Germinal center (tissue), 1 donor: ENCODE results near the gene PNLDC1.
"Not testable (repeated sequence)": the region's sequence is repeated elsewhere in the genome, so short reads cannot be mapped to it uniquely, and the experiment has no call there.

Source experiments
- DNase-seq: peaks from one replicate; pipeline ENCODE4 v3.0.0; 2012; ENCODE audit warnings: mixed read lengths, low spot score

The PNLDC1 gene

GRCh38 chr6:159821122-159821521 is 21.0 kb downstream of the PNLDC1 start:
- no peak for DNase-seq

DNA sequence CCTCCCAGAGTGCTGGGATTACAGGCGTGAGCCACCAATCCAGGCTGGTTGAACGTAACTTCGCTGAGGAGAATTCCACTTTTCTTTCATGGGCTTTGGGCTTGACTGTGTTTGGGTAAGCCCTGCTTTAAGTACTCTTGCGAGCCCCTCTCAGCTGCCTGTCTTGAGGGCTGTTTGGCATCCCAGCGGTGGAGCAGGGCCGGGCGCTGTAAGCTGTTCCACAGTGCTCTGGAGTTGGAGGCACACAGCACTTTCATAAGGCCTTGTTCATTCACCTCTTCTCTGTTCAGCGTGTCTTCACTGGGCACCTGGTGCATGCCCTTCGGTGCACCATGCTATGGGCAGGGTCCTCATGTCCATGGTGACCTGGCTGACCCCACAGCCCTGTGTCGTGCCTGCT is 21.6 kb downstream of the PNLDC1 start:
- DNase-seq = no peak

GRCh38 chr6:159823953-159824352 is 23.9 kb downstream of the PNLDC1 start:
- no peak for DNase-seq

DNA sequence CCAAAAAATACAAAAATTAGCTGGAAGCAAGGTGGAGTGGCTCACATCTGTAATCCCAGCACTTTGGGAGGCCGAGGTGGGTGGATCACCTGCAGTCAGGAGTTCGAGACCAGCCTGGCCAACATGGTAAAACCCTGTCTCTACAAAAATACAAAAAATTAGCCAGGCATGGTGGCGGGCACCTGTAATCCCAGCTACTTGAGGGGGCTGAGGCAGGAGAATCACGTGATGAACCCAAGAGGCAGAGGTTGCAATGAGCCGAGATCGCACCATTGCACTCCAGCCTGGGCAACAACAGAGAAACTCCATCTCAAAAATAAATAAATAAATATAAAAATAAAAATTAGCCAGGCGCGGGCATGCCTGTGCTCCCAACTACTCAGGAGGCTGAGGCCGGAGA is 24.6 kb downstream of the PNLDC1 start:
- not testable (repeated sequence) for DNase-seq

GRCh38 chr6:159826004-159826403 is 25.9 kb downstream of the PNLDC1 start:
- DNase-seq = no peak

DNA sequence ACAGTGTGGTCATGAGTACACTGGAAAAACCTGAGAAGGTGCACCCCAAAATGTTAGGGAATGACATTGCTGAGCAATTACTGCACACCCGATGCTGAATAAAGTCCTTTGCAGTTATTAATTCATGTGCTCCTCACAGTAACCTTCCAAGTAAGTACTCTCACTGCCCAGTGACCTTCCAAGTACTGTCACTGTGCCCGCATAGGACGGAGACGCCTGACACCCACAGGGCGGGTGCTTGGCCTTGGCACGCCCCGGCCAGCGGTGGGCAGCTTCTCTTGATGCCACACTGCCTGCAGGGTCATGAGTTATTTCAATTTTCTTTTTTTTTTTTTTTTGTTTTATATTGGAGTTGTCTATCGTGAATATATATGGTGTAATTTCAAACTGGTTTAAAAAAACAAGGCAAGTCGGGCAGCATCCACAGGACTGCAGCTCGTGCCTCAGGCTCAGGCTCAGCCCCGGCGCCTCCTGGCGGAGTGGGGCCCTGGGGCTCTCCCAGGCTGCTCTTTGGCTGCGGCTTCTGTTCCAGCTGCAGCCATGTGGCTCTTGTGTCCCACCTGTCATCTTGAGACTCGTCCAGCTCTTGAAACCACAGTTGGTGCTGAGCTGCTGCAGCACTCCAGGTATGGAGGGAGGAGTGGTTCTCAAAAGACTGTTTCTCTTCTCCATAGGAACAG is 27.0 kb downstream of the PNLDC1 start:
- DNase-seq = no peak

DNA sequence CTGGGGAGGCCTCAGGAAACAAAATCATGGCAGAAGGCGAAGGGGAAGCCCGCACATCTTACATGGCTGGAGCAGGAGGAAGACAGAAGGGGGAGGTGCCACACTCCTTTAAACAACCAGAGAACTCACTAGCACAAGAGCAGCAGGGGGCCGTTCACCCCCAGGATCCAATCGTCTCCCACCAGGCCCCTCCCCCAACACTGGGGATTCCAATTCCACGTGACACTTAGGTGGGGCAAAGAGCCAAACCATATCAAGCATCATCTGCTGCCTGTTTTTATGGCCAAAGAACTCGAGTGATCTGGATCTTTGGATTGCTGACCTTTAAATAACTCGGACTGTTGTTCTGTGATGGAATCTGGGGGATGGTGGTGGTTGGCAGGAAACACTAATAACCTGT is 28.0 kb downstream of the PNLDC1 start:
- no peak for DNase-seq

DNA sequence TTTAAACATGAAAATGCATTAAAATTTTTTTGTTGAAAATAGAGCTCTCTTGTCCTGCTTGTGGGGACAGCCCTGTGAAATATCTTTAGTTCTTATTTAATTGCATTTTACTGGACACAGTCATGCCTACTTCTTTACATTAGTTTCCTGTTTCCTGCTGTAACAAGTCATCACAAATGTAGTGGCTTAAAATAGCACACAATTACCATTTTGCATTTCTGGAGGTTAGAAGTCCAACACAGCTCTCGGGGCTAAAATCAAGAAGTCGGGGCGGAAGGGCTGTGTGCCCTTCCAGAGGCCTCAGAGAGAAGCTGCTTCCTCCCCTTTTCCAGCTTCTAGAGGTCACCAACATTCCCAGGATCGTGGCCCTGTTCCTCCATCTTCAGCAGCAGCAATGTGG is 29.4 kb downstream of the PNLDC1 start:
- no peak for DNase-seq

GRCh38 chr6:159830501-159831372 is 30.7 kb downstream of the PNLDC1 start:
- no peak for DNase-seq

DNA sequence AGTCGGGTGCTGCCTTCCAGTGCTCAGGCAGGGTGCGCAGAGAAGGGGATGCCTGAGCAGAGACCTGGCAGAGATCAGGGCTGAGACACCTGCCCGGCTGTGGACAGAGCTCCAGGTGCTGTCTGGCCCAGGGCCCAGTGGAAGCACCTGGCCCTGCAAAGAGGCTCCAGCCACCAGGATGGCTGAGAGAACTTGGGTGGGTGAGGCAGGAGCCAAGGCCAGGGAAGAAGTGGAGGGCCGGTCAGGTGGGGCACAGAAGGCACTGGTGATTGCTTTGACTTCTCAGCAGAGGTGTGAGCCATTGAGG is 31.2 kb downstream of the PNLDC1 start:
- DNase-seq = no peak

DNA sequence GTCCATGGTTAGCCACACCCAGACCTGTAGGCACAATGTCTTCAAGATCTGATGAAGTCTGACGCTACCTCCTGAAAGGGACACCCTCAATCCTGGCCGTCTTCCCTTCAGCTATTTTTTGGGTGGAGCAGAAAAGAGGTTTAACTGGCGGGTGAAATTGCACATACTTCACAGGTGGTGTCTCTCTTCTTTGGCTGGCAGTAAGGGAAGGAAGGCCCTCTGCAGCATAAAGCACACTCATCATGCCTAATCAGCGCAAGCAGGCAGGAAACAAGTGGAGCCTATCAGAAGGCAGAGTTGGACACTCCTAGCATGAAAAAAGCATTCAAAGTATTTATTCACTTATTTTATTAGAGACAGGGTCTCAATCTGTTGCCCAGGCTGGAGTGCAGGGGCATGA is 32.9 kb downstream of the PNLDC1 start:
- DNase-seq = no peak

- DNase-seq = no peak
These were observed 33.5 kb downstream of the PNLDC1 start for GRCh38 chr6:159833556-159833955.

DNA sequence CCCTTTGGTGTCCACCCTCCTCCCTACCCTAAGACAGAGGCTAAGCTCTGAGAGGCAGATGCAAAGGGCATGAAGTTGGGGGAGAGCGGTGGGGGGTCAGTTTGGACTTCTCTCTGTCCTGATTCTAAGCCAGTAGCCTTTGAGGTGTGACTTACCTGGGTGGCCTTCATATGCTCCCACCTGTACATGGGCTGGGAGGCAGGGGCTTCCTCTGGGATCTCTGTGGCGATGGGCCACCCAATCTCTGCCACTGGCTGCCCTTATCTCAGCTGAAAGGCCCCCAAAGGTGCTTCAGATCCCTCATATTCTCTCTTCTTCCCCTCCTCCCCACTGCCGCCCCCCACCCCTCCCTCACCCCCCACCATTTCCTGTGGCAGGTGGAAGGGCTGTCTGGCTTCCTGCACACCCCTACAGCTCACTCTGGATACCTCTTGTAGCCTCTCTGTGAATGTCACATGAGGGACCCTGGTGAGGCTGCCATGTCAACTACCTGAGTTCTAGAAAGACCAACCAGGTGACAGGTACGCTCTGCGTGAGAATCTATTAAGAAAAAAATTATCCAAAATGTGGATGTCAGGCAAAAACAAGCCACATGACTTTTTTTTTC is 34.0 kb downstream of the PNLDC1 start:
- no peak for DNase-seq

GRCh38 chr6:159836718-159837490 is 36.8 kb downstream of the PNLDC1 start:
- DNase-seq = no peak

GRCh38 chr6:159837511-159837910 is 37.4 kb downstream of the PNLDC1 start:
- DNase-seq = no peak

- DNase-seq = no peak
These were observed 38.1 kb downstream of the PNLDC1 start for GRCh38 chr6:159838020-159838744.

GRCh38 chr6:159842035-159842434 is 42.0 kb downstream of the PNLDC1 start:
- DNase-seq = no peak

DNA sequence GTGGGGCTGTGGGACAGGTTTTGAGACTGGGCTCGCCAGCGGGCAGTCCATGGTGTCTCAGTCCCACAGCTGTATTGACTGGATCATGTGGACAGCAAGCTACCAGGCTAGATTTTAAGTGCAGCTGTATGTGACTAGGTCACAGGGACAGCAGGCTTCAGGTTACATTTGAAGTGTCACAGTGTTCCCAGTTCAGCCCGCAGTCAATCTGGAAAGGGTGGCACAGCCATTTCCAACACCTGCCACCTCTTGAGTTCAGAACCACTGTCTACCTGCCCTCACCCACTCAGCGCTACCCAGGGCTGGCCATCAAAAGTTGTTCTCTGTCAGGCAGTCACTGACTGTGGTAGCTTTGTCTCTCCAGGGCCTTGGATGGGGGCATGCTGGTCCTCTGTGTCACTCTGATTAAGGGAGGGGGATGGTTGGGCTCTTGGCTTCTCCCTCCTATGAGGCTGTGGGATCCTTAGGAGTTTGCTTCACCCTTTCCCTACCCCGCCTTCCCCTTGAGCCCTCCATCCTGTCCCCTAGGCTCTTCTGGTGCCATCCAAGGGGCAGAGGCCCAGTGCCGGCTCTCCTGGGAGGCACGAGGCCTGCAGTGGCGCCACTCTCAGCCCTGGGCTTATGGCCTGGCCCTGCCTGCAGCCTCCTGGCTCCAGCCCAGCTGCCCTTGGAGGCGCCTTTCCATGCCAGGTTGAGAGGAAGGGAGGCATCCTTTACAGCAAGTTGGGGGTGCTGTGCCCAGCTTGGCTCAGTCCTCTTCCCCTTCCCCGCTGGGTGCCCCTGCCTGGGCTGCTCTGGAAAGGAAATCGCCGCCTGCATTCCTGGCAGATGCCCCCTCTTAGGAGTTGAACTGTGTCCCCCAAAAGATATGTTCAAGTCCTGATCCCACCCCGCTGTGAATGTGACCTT is 44.9 kb downstream of the PNLDC1 start:
- DNase-seq = no peak

- not testable (repeated sequence) for DNase-seq
These were observed 48.5 kb downstream of the PNLDC1 start for GRCh38 chr6:159848552-159848951.

DNA sequence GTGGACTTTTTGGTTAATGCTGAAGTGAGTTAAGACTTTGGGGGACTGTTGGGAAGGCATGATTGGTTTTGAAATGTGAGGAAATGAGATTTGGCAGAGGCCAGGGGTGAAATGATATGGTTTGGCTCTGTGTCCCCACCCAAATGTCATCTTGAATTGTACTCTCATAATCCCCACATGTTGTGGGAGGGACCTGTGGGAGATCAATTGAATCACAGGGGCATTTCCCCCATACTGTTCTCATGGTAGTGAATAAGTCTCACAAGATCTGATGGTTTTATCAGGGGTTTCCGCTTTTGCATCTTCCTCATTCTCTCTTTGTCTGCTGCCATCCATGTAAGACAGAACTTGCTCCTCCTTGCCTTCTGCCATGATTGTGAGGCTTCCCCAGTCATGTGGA is 49.8 kb downstream of the PNLDC1 start:
- DNase-seq = not testable (repeated sequence)

DNA sequence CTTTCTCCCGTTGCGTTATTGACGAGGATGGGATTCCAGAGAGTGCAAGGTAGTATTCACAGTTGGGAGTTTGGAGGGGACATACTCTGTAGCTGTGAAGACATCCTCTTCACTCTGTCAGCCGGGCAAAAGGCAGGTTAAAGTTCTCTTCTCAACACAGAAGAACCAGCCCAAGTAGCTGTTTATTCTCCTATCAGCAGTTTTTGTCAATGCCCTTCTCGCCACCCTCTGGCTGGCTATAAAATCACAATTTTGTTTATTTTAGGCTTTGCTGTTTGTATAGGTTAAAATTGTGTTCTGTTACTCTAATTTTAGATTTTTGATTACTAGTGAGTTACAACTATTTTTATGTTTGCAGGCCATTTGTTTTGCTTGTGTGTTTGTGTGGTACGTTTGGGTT is 52.8 kb downstream of the PNLDC1 start:
- no peak for DNase-seq
